Suprapubic skin (tissue), 4 donors: ENCODE results near the gene CAMK2A.

ENCODE experiments used
- EP300 ChIP-seq: sonication (generic); formaldehyde crosslinking; IDR thresholded peaks from one replicate; pipeline ENCODE4 v1.6.1; 2017; ENCODE audit warnings: antibody characterized with exemption
- POLR2A ChIP-seq, 2 donors: fragments of 450-650 bp; IDR thresholded peaks; one replicate each; pipeline ENCODE4 v1.6.1; 2017; ENCODE audit warnings: antibody characterized with exemption in 2 of 2, mild to moderate bottlenecking in 2 of 2, moderate library complexity in 2 of 2
- POLR2AphosphoS5 ChIP-seq, 3 donors: sonication (generic); formaldehyde crosslinking; IDR thresholded peaks; one replicate each; pipeline ENCODE4 v1.6.1; 2017; ENCODE audit warnings: antibody characterized with exemption in 3 of 3
- TF ChIP-seq, protein P1 (sequence below), 2 donors: fragments of 200-600 bp in 1 of 2; fragments of 450-650 bp in 1 of 2; sonication (generic) in 1 of 2; IDR thresholded peaks; one replicate each; pipeline ENCODE4 v1.5.1; 2016 to 2019; ENCODE audit warnings: antibody characterized with exemption in 2 of 2, mild to moderate bottlenecking in 1 of 2, moderate library complexity in 1 of 2

DNA sequence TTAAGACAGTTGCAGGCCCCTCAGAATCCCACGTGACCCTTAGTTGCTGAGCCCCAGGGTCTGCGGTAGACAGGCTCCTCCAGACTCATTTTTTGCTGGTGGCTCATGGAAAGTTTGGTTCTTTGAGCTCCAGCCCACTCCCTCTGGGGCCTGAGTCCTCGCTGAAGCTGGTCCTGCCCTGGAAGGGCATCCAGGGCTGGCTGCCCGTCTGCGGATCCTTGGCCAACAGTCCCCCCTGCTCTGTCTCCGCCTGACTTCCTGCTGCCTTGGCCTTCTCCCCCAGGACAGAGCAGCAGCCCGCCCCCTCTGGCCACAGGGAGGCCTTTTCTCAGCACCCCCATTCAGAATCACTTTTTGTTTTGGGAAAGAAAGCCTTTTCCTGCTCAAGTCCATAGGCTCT lies 75.3 kb downstream of the CAMK2A start:
- no peak for TF ChIP-seq POLR2AphosphoS5 (IDR thresholded peaks at IDR 0.05)
- TF ChIP-seq, protein P1, sequence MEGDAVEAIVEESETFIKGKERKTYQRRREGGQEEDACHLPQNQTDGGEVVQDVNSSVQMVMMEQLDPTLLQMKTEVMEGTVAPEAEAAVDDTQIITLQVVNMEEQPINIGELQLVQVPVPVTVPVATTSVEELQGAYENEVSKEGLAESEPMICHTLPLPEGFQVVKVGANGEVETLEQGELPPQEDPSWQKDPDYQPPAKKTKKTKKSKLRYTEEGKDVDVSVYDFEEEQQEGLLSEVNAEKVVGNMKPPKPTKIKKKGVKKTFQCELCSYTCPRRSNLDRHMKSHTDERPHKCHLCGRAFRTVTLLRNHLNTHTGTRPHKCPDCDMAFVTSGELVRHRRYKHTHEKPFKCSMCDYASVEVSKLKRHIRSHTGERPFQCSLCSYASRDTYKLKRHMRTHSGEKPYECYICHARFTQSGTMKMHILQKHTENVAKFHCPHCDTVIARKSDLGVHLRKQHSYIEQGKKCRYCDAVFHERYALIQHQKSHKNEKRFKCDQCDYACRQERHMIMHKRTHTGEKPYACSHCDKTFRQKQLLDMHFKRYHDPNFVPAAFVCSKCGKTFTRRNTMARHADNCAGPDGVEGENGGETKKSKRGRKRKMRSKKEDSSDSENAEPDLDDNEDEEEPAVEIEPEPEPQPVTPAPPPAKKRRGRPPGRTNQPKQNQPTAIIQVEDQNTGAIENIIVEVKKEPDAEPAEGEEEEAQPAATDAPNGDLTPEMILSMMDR (IDR thresholded peaks at IDR 0.05) = peak in 1 of 2 donors; percentile 10
- no peak for TF ChIP-seq POLR2A (IDR thresholded peaks at IDR 0.05)
- TF ChIP-seq EP300 = no peak
